HFFc6 (cell line): ENCODE results near the gene OTOS. TPM values are rescaled to one million over a fixed set of nuclear protein-coding genes. Genes with fewer than 3 reads are reported as not detected.

Experiments used
- DNase-seq: peaks from one replicate; pipeline ENCODE4 v3.0.0-alpha.2; 2018
- H3K27ac Mint-ChIP-seq: 2 replicates; pipeline ENCODE4 v1.8.0; 2020; ENCODE audit warnings: mild to moderate bottlenecking, mixed read lengths
- H3K27me3 Mint-ChIP-seq: 2 replicates; pipeline ENCODE4 v1.8.0; 2021; ENCODE audit warnings: mild to moderate bottlenecking, moderate library complexity, mixed read lengths; ENCODE audit not compliant: insufficient read depth
- H3K36me3 Mint-ChIP-seq: 2 replicates; pipeline ENCODE4 v1.8.0; 2021; ENCODE audit warnings: low read depth, mixed read lengths
- H3K4me1 Mint-ChIP-seq: 2 replicates; pipeline ENCODE4 v1.8.0; 2020; ENCODE audit warnings: low read depth, mixed read lengths
- H3K4me3 Mint-ChIP-seq: 2 replicates; pipeline ENCODE4 v1.8.0; 2020; ENCODE audit warnings: mild to moderate bottlenecking, moderate library complexity, mixed read lengths
- H3K9me3 Mint-ChIP-seq: 2 replicates; pipeline ENCODE4 v1.8.0; 2020; ENCODE audit warnings: mild to moderate bottlenecking, mixed read lengths
- total RNA-seq, 6 experiments: library from RNA; stranded (reverse); fragmentation: NEBNext Ultra II Directional; extraction: Animal tissue kit (Norgen Biotek cat#: 25700); gene quantifications; 2 replicates in 1 of 6; 3 replicates in 5 of 6; pipeline ENCODE4 v1.2.3, GENCODE V29; 2021
- TF ChIP-seq, protein P1 (sequence below): fragments of 200-600 bp; sonication (generic); IDR thresholded peaks from 2 replicates; pipeline ENCODE4 v1.5.0; 2021; ENCODE audit warnings: antibody characterized with exemption, mild to moderate bottlenecking

OTOS gene
- total RNA-seq, 6 experiments from 2014 or later, result 0.27 to 0.43 TPM; not detected in 4

DNA sequence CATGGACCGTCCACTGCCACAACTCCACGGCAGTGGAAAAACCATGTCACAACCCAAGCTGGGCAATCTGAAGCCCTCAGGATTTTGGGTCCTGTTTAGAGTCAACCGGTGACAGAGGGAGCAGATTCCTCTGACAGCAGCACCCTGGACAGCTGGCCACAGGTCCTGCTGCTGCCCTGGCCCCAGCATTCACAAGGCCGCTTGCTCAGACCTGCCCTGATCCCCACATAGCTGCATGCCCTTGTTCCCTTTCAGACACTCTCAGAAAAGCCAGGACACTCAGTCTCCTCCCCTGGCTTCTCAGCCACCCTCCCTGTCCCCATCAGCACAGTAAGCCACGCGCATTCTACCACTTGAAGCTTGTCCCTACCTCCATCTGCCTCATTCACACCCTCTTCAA, 6.0 kb downstream of the OTOS start:
- Mint-ChIP-seq H3K4me1 (peaks cover 24% of the 10 kb centered on the region), H3K36me3 (peaks cover 23% of the 10 kb centered on the region), H3K27ac (peak overlapping the region; percentile 54; the same call in 1 of the 2 replicates), H3K9me3 (no peaks in the 10 kb centered on the region), H3K4me3 (peak overlapping the region; percentile 93), H3K27me3 (peaks cover 2% of the 10 kb centered on the region)
- DNase-seq, result no peak
- TF ChIP-seq, protein P1, sequence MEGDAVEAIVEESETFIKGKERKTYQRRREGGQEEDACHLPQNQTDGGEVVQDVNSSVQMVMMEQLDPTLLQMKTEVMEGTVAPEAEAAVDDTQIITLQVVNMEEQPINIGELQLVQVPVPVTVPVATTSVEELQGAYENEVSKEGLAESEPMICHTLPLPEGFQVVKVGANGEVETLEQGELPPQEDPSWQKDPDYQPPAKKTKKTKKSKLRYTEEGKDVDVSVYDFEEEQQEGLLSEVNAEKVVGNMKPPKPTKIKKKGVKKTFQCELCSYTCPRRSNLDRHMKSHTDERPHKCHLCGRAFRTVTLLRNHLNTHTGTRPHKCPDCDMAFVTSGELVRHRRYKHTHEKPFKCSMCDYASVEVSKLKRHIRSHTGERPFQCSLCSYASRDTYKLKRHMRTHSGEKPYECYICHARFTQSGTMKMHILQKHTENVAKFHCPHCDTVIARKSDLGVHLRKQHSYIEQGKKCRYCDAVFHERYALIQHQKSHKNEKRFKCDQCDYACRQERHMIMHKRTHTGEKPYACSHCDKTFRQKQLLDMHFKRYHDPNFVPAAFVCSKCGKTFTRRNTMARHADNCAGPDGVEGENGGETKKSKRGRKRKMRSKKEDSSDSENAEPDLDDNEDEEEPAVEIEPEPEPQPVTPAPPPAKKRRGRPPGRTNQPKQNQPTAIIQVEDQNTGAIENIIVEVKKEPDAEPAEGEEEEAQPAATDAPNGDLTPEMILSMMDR, result no peak

DNA sequence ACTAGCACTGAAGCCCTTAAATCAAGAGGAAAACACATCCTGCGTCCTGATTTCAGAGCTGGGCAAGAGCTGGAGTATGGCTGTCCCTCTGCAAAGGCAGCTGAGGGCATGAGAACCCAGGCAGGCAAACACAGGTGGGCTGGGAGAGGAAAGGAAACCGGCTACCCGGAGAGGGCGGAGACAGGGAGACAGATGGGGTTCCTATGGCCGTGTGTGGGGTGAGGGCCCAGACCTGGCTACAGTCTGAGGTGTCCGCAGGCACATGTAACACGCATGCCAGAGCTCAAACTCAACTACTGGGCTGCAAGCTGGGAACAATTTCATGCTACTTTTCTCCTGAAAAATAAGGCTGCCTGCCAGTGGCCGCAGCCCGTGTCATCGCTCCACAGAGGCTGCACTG, 7.1 kb downstream of the OTOS start:
- Mint-ChIP-seq H3K27me3 (peaks cover 2% of the 10 kb centered on the region), H3K4me1 (peaks cover 24% of the 10 kb centered on the region), H3K9me3 (no peaks in the 10 kb centered on the region), H3K27ac (no peak overlapping the region), H3K36me3 (peaks cover 25% of the 10 kb centered on the region), H3K4me3 (no peak overlapping the region)
- TF ChIP-seq, protein P1, result no peak
- no peak for DNase-seq

DNA sequence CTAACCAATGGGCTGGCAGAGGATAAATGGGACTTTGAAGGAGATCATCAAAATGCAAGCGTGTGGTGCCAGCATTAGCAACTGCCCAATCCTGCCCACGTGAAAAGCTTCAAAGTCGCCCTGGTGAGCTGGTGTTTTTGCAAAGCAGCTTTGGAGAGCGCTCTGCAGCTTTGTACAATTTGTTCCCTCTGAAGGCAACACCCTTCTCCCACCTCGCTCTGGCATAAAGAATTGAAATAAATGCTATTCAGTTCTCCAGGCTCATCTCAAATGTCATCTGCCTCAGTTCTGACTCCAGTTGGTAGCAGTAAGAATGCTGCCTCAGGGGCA, 7.8 kb downstream of the OTOS start:
- Mint-ChIP-seq H3K4me3 (no peak overlapping the region), H3K36me3 (peaks cover 33% of the 10 kb centered on the region), H3K27me3 (peaks cover 2% of the 10 kb centered on the region), H3K27ac (no peak overlapping the region), H3K4me1 (peaks cover 24% of the 10 kb centered on the region), H3K9me3 (no peaks in the 10 kb centered on the region)
- DNase-seq, result no peak
- TF ChIP-seq, protein P1, result no peak

- Mint-ChIP-seq H3K27ac (no peak overlapping the region), H3K4me3 (no peak overlapping the region), H3K27me3 (peaks cover 2% of the 10 kb centered on the region), H3K36me3 (peaks cover 38% of the 10 kb centered on the region), H3K9me3 (no peaks in the 10 kb centered on the region), H3K4me1 (peaks cover 24% of the 10 kb centered on the region)
- TF ChIP-seq, protein P1, result peak; percentile 44; the same call in 1 of the 2 replicates
- no peak for DNase-seq
Observed at GRCh38 chr2:240131941-240132650, 8.4 kb downstream of the OTOS start.

- no peak overlapping the region for H3K4me3 Mint-ChIP-seq
- no peak for DNase-seq
- H3K9me3 Mint-ChIP-seq, result no peaks in the 10 kb centered on the region
- H3K27me3 Mint-ChIP-seq, result peaks cover 2% of the 10 kb centered on the region
- H3K36me3 Mint-ChIP-seq, result peaks cover 45% of the 10 kb centered on the region
- H3K27ac Mint-ChIP-seq, result no peak overlapping the region
- TF ChIP-seq, protein P1, result no peak
- H3K4me1 Mint-ChIP-seq, result peaks cover 20% of the 10 kb centered on the region
Observed at GRCh38 chr2:240131296-240131695, 9.2 kb downstream of the OTOS start.
